Measurements from ENCODE around the gene DDTL.
"Not testable (repeated sequence)": the region's sequence is repeated elsewhere in the genome, so short reads cannot be mapped to it uniquely, and the experiment has no call there.

The DDTL gene

GRCh38 chr22:23984430-23984829, 17.7 kb downstream of the DDTL start:
- Histone ChIP-seq H3K4me1 (ENCODE audit: insufficient read depth, poor library complexity, severe bottlenecking) (no peaks in the 10 kb centered on the region), H3K9me3 (ENCODE audit: severe bottlenecking) (no peaks in the 10 kb centered on the region), H3K4me3 (ENCODE audit: severe bottlenecking) (no peak overlapping the region), H3K27ac (ENCODE audit: poor library complexity, severe bottlenecking) (no peak overlapping the region), H3K27me3 (ENCODE audit: insufficient read depth, poor library complexity, severe bottlenecking) (no peaks in the 10 kb centered on the region), H3K36me3 (ENCODE audit: low read depth) (no peaks in the 10 kb centered on the region)
- peak; percentile 56 for TF ChIP-seq CTCF (IDR thresholded peaks at IDR 0.05; ENCODE audit: poor library complexity, severe bottlenecking)
- DNase-seq (ENCODE audit: low spot score) (no peak), ATAC-seq (ENCODE audit: low read depth) (peak; percentile 63; the same call in 2 of the 3 replicates)

DNA sequence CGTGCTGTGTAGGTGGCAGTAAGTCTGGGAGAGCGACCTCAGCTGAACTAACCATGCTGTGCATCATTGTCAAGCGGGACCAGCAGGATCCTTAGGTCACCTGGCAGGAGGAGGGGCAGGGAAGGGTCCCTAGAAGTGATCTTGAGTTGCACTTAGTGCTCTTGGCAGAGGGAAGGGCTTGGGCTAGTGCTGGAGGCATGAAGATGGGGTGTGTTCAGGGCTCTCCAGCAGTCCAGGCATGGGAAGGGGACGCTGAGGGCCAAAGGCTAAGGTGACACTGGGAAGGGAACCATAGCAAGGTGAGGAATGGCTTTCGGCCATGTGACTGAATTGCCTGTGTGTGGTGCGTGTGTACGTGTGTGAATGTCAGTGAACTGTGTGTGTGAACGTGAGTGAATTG, 19.4 kb downstream of the DDTL start:
- not testable (repeated sequence) for H3K9me3 ChIP-seq (ENCODE audit: severe bottlenecking); H3K4me1 ChIP-seq (ENCODE audit: insufficient read depth, poor library complexity, severe bottlenecking); H3K27me3 ChIP-seq (ENCODE audit: insufficient read depth, poor library complexity, severe bottlenecking); H3K27ac ChIP-seq (ENCODE audit: poor library complexity, severe bottlenecking); H3K4me3 ChIP-seq (ENCODE audit: severe bottlenecking); DNase-seq (ENCODE audit: low spot score); ATAC-seq (ENCODE audit: low read depth); H3K36me3 ChIP-seq (ENCODE audit: low read depth)

DNA sequence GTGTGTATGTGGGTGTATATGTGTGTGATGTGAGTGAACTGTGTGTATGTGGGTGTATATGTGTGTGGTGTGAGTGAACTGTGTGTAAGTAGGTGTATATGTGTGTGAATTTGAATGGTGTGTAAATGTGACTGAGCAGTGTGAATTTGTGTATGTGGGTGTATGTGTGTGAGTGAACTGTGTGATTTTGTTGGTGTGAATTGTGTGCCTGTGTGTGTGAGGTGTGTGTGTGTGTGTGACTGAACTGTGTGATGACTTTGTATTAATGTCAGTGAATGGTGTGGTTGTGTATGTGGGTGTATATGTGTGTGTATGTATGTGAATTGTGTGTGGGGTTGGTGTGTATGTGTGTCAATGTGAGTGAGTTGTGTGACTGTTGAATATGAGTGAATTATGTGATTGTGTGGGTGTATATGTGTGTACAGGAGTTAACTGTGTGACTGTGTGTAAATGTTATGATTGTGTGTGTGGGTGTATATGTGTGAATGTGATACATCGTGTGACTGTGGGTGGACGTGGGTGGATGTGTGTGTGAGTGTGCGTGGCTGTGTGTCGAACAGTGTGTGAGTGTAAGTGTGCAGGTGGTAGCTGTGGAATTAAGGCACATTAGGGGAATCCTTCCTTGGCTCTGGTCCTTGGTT, 20.0 kb downstream of the DDTL start:
- not testable (repeated sequence) for H3K4me1 ChIP-seq (ENCODE audit: insufficient read depth, poor library complexity, severe bottlenecking); H3K9me3 ChIP-seq (ENCODE audit: severe bottlenecking); H3K27ac ChIP-seq (ENCODE audit: poor library complexity, severe bottlenecking); ATAC-seq (ENCODE audit: low read depth); DNase-seq (ENCODE audit: low spot score); H3K36me3 ChIP-seq (ENCODE audit: low read depth); H3K4me3 ChIP-seq (ENCODE audit: severe bottlenecking); H3K27me3 ChIP-seq (ENCODE audit: insufficient read depth, poor library complexity, severe bottlenecking)

DNA sequence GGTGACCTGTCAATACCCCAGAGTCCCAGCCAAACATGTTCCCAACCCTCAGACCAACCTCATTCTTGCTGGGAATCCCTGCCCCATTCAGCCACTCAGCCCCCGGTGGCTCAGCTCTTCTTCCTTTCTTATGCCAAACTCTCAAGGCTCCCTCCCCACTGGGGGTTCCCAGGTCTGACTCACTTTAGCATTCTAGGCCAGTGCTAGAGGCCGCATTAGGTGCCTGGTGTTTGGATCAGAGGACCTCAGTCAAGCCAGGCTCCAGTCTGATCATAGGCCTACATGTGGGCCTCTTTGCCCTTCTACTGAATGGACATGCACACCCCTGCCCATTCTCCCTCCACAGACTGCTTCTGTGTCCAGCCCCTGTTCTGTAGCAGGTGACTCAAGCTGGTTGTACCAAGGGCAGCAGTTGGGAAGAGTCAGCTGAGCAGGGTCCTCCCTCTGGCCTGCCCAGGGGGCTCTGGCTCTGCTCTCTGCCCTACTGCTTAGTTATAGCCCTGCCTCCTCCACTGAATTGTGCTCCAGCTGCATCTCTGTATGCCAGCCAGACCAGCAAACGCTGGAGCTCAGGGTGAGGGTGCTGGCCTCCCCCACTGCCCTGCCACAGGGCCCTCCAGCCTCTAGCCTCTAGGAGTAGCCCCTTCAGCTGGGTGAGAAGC, 23.0 kb downstream of the DDTL start:
- H3K36me3 ChIP-seq (ENCODE audit: low read depth); ATAC-seq (ENCODE audit: low read depth); H3K4me3 ChIP-seq (ENCODE audit: severe bottlenecking); DNase-seq (ENCODE audit: low spot score); H3K27me3 ChIP-seq (ENCODE audit: insufficient read depth, poor library complexity, severe bottlenecking); H3K27ac ChIP-seq (ENCODE audit: poor library complexity, severe bottlenecking); H3K4me1 ChIP-seq (ENCODE audit: insufficient read depth, poor library complexity, severe bottlenecking); H3K9me3 ChIP-seq (ENCODE audit: severe bottlenecking): not testable (repeated sequence)

- not testable (repeated sequence) for DNase-seq (ENCODE audit: low spot score); H3K27ac ChIP-seq (ENCODE audit: poor library complexity, severe bottlenecking); H3K4me3 ChIP-seq (ENCODE audit: severe bottlenecking); H3K4me1 ChIP-seq (ENCODE audit: insufficient read depth, poor library complexity, severe bottlenecking); H3K27me3 ChIP-seq (ENCODE audit: insufficient read depth, poor library complexity, severe bottlenecking); H3K36me3 ChIP-seq (ENCODE audit: low read depth); ATAC-seq (ENCODE audit: low read depth); H3K9me3 ChIP-seq (ENCODE audit: severe bottlenecking)
Observed at GRCh38 chr22:23993080-23993479, 26.4 kb downstream of the DDTL start.

- H3K27me3 ChIP-seq (ENCODE audit: insufficient read depth, poor library complexity, severe bottlenecking); H3K9me3 ChIP-seq (ENCODE audit: severe bottlenecking); ATAC-seq (ENCODE audit: low read depth); H3K4me3 ChIP-seq (ENCODE audit: severe bottlenecking); H3K36me3 ChIP-seq (ENCODE audit: low read depth); H3K27ac ChIP-seq (ENCODE audit: poor library complexity, severe bottlenecking); H3K4me1 ChIP-seq (ENCODE audit: insufficient read depth, poor library complexity, severe bottlenecking); DNase-seq (ENCODE audit: low spot score): not testable (repeated sequence)
Observed at GRCh38 chr22:23993581-23994177, 27.0 kb downstream of the DDTL start.

GRCh38 chr22:23997092-23997491, 30.4 kb downstream of the DDTL start:
- no peaks in the 10 kb centered on the region for H3K36me3 ChIP-seq (ENCODE audit: low read depth)
- no peak for DNase-seq (ENCODE audit: low spot score)
- TF ChIP-seq CTCF (IDR thresholded peaks at IDR 0.05; ENCODE audit: poor library complexity, severe bottlenecking) = no peak
- no peaks in the 10 kb centered on the region for H3K9me3 ChIP-seq (ENCODE audit: severe bottlenecking)
- no peaks in the 10 kb centered on the region for H3K27me3 ChIP-seq (ENCODE audit: insufficient read depth, poor library complexity, severe bottlenecking)
- ATAC-seq (ENCODE audit: low read depth) = no peak
- no peak overlapping the region for H3K4me3 ChIP-seq (ENCODE audit: severe bottlenecking)
- no peak overlapping the region for H3K27ac ChIP-seq (ENCODE audit: poor library complexity, severe bottlenecking)
- H3K4me1 ChIP-seq (ENCODE audit: insufficient read depth, poor library complexity, severe bottlenecking) = no peaks in the 10 kb centered on the region

DNA sequence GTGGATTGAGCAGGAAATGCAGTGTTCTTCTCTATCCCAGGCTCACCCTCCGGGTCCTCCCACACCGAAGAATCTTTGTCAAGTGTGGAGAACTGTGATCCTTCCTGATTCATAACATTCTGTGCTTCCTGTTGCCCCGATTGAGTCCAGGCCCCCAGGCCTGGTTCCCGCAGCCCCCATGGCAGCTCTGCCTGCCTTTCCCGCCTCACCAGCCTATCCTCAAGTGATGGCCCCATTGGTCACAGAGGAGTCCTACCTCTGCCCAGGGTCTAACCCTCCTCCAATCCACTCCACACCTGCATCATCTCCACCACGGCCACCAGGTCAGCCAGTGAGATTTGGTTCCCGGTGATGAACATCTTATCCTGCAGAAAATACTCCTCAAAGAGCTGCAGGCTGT, 33.1 kb downstream of the DDTL start:
- H3K27me3 ChIP-seq (ENCODE audit: insufficient read depth, poor library complexity, severe bottlenecking); H3K4me3 ChIP-seq (ENCODE audit: severe bottlenecking); H3K36me3 ChIP-seq (ENCODE audit: low read depth); ATAC-seq (ENCODE audit: low read depth); DNase-seq (ENCODE audit: low spot score); H3K9me3 ChIP-seq (ENCODE audit: severe bottlenecking); H3K27ac ChIP-seq (ENCODE audit: poor library complexity, severe bottlenecking); H3K4me1 ChIP-seq (ENCODE audit: insufficient read depth, poor library complexity, severe bottlenecking): not testable (repeated sequence)

Measured in RWPE2 (cell line).